ENCODE results near the gene ALMS1.
"Not testable (repeated sequence)": the region's sequence is repeated elsewhere in the genome, so short reads cannot be mapped to it uniquely, and the experiment has no call there.

Gene ALMS1

GRCh38 chr2:73614105-73614504 is 228.5 kb downstream of the ALMS1 start:
- DNase-seq (ENCODE audit: low read depth in 2 of 2): no peak

GRCh38 chr2:73614997-73615396 is 229.4 kb downstream of the ALMS1 start:
- no peak for DNase-seq (ENCODE audit: low read depth in 2 of 2)

GRCh38 chr2:73619925-73620324 is 234.3 kb downstream of the ALMS1 start:
- not testable (repeated sequence) for DNase-seq (ENCODE audit: low read depth in 2 of 2)

- DNase-seq (ENCODE audit: low read depth in 2 of 2): not testable (repeated sequence)
Observed at GRCh38 chr2:73624036-73624435, 238.4 kb downstream of the ALMS1 start.

GRCh38 chr2:73624625-73625024 is 239.0 kb downstream of the ALMS1 start:
- DNase-seq (ENCODE audit: low read depth in 2 of 2): not testable (repeated sequence)

- not testable (repeated sequence) for DNase-seq (ENCODE audit: low read depth in 2 of 2)
Observed at GRCh38 chr2:73626237-73626636, 240.6 kb downstream of the ALMS1 start.

GRCh38 chr2:73628493-73628892 is 242.9 kb downstream of the ALMS1 start:
- not testable (repeated sequence) for DNase-seq (ENCODE audit: low read depth in 2 of 2)

- DNase-seq (ENCODE audit: low read depth in 2 of 2): not testable (repeated sequence)
Observed at GRCh38 chr2:73630662-73631266, 245.1 kb downstream of the ALMS1 start.

GRCh38 chr2:73636977-73637376 is 251.3 kb downstream of the ALMS1 start:
- not testable (repeated sequence) for DNase-seq (ENCODE audit: low read depth in 2 of 2)

GRCh38 chr2:73638429-73638828 is 252.8 kb downstream of the ALMS1 start:
- DNase-seq (ENCODE audit: low read depth in 2 of 2): no peak

- DNase-seq (ENCODE audit: low read depth in 2 of 2): no peak
Observed at GRCh38 chr2:73640511-73640911, 254.9 kb downstream of the ALMS1 start.

- no peak for DNase-seq (ENCODE audit: low read depth in 2 of 2)
Observed at GRCh38 chr2:73640946-73641766, 255.5 kb downstream of the ALMS1 start.

- no peak for DNase-seq (ENCODE audit: low read depth in 2 of 2)
Observed at GRCh38 chr2:73641767-73642062, 256.1 kb downstream of the ALMS1 start.

- no peak for DNase-seq (ENCODE audit: low read depth in 2 of 2)
Observed at GRCh38 chr2:73642338-73643018, 256.8 kb downstream of the ALMS1 start, which contains the start of gene NAT8. Gene NAT8 (minus strand): TSS chr2:73642422. CDS start chr2:73641628, 794 bp downstream.

- DNase-seq (ENCODE audit: low read depth in 2 of 2): not testable (repeated sequence)
Observed at GRCh38 chr2:73647690-73648089, 262.1 kb downstream of the ALMS1 start.

GRCh38 chr2:73651591-73652230 is 266.1 kb downstream of the ALMS1 start:
- no peak for DNase-seq (ENCODE audit: low read depth in 2 of 2)

GRCh38 chr2:73652348-73652747 is 266.7 kb downstream of the ALMS1 start:
- no peak for DNase-seq (ENCODE audit: low read depth in 2 of 2)

GRCh38 chr2:73654175-73654574 is 268.5 kb downstream of the ALMS1 start:
- no peak for DNase-seq (ENCODE audit: low read depth in 2 of 2)

Data from stimulated activated CD8-positive, alpha-beta memory T cell treated with anti-CD3 and anti-CD28 coated beads, Interleukin-7, amount 100 ng/mL, for 4 hours (primary cell).